ENCODE data around the gene GTF2H4. TPM values are rescaled to one million over a fixed set of nuclear protein-coding genes. Genes with fewer than 3 reads are reported as not detected.

Gene GTF2H4
- total RNA-seq, 1 experiment from 2014 or later: 43.6 TPM

- Mint-ChIP-seq H3K27ac (ENCODE audit: unreplicated experiment) (peak overlapping the region; percentile 92), H3K4me1 (ENCODE audit: low read depth, unreplicated experiment) (peaks cover 14% of the 10 kb centered on the region), H3K27me3 (ENCODE audit: insufficient read depth, unreplicated experiment) (no peaks in the 10 kb centered on the region), H3K4me3 (ENCODE audit: unreplicated experiment) (peak overlapping the region; percentile 87), H3K9me3 (ENCODE audit: unreplicated experiment) (no peaks in the 10 kb centered on the region), H3K36me3 (ENCODE audit: insufficient read depth, unreplicated experiment) (peaks cover 20% of the 10 kb centered on the region)
- intact Hi-C loops (cut with micrococcal nuclease; ENCODE audit: unreplicated experiment): loop anchor here (1.0 to 2.0 kb wide), 6 partner anchors 60 to 172 kb away; no protein-coding TSS in a partner anchor
- peaks cover 11% of the 10 kb centered on the region for H3K4me1 ChIP-seq
- peak overlapping the region; percentile 54 for H3K4me3 ChIP-seq (ENCODE audit: low read depth, low read length)
- ChIA-PET CTCF (interaction anchor here (0.6 to 4.9 kb wide), 16 partner anchors 17 to 277 kb away, joined by 3 to 66 read pairs (median 9); partner anchors contain the start of gene SFTA2), POLR2A (no interaction called here)
- BruUV-seq (replicated peaks): no TSS peak
- H3K9me3 ChIP-seq: no peaks in the 10 kb centered on the region
- H3K27me3 ChIP-seq (replicated peaks; ENCODE audit: control insufficient read depth, insufficient read depth, low read length): no peaks in the 10 kb centered on the region
- no peak for TF ChIP-seq CTCF (IDR thresholded peaks at IDR 0.05; ENCODE audit: insufficient read depth in 1 of 2, low read depth in 1 of 2, low read length in 1 of 2, severe bottlenecking in 1 of 2, unreplicated experiment in 1 of 2)
- DNase-seq: no peak
- peaks cover 2% of the 10 kb centered on the region; the same call in 1 of the 2 replicates for H3K36me3 ChIP-seq (ENCODE audit: control insufficient read depth, insufficient read depth, low read length)
Measured at GRCh38 chr6:30914854-30915590, 7.0 kb downstream of the GTF2H4 start.

- peaks cover 14% of the 10 kb centered on the region for H3K4me1 Mint-ChIP-seq (ENCODE audit: low read depth, unreplicated experiment)
- Histone ChIP-seq H3K4me3 (ENCODE audit: low read depth, low read length) (no peak overlapping the region), H3K27me3 (replicated peaks; ENCODE audit: control insufficient read depth, insufficient read depth, low read length) (no peaks in the 10 kb centered on the region), H3K9me3 (no peaks in the 10 kb centered on the region), H3K36me3 (ENCODE audit: control insufficient read depth, insufficient read depth, low read length) (peaks cover 2% of the 10 kb centered on the region; the same call in 1 of the 2 replicates), H3K4me1 (peaks cover 11% of the 10 kb centered on the region)
- peaks cover 20% of the 10 kb centered on the region for H3K36me3 Mint-ChIP-seq (ENCODE audit: insufficient read depth, unreplicated experiment)
- no peak overlapping the region for H3K27ac Mint-ChIP-seq (ENCODE audit: unreplicated experiment)
- no peaks in the 10 kb centered on the region for H3K9me3 Mint-ChIP-seq (ENCODE audit: unreplicated experiment)
- intact Hi-C loops (cut with micrococcal nuclease; ENCODE audit: unreplicated experiment): loop anchor here (1.0 to 2.0 kb wide), 5 partner anchors 59 to 172 kb away; no protein-coding TSS in a partner anchor
- H3K4me3 Mint-ChIP-seq (ENCODE audit: unreplicated experiment): peak overlapping the region; percentile 87
- peak in 1 of 2 experiments; percentile 61 for DNase-seq
- POLR2A ChIA-PET: no interaction called here
- CTCF ChIA-PET: interaction anchor here (0.6 to 4.9 kb wide), 13 partner anchors 12 to 216 kb away, joined by 3 to 66 read pairs (median 4); no protein-coding TSS in a partner anchor
- no TSS peak for BruUV-seq (replicated peaks)
- peak; percentile 66 to 68 for TF ChIP-seq CTCF (IDR thresholded peaks at IDR 0.05; ENCODE audit: insufficient read depth in 1 of 2, low read depth in 1 of 2, low read length in 1 of 2, severe bottlenecking in 1 of 2, unreplicated experiment in 1 of 2)
- H3K27me3 Mint-ChIP-seq (ENCODE audit: insufficient read depth, unreplicated experiment): no peaks in the 10 kb centered on the region
Measured at GRCh38 chr6:30915591-30915946, 7.6 kb downstream of the GTF2H4 start.

- Mint-ChIP-seq H3K9me3 (ENCODE audit: unreplicated experiment) (no peaks in the 10 kb centered on the region), H3K27ac (ENCODE audit: unreplicated experiment) (no peak overlapping the region), H3K36me3 (ENCODE audit: insufficient read depth, unreplicated experiment) (peaks cover 19% of the 10 kb centered on the region), H3K4me3 (ENCODE audit: unreplicated experiment) (no peak overlapping the region), H3K27me3 (ENCODE audit: insufficient read depth, unreplicated experiment) (no peaks in the 10 kb centered on the region), H3K4me1 (ENCODE audit: low read depth, unreplicated experiment) (peaks cover 14% of the 10 kb centered on the region)
- ChIA-PET POLR2A (no interaction called here), CTCF (interaction anchor here (0.5 to 2.7 kb wide), 3 partner anchors 15 to 163 kb away, joined by 3 to 54 read pairs (median 3); partner anchors contain the start of gene SFTA2)
- no peak for TF ChIP-seq CTCF (IDR thresholded peaks at IDR 0.05; ENCODE audit: insufficient read depth in 1 of 2, low read depth in 1 of 2, low read length in 1 of 2, severe bottlenecking in 1 of 2, unreplicated experiment in 1 of 2)
- H3K9me3 ChIP-seq: no peaks in the 10 kb centered on the region
- peaks cover 2% of the 10 kb centered on the region; the same call in 1 of the 2 replicates for H3K36me3 ChIP-seq (ENCODE audit: control insufficient read depth, insufficient read depth, low read length)
- DNase-seq: no peak
- H3K27me3 ChIP-seq (replicated peaks; ENCODE audit: control insufficient read depth, insufficient read depth, low read length): no peaks in the 10 kb centered on the region
- BruUV-seq (replicated peaks): no TSS peak
- peaks cover 11% of the 10 kb centered on the region for H3K4me1 ChIP-seq
- intact Hi-C loops (cut with micrococcal nuclease; ENCODE audit: unreplicated experiment): no loop called here
- H3K4me3 ChIP-seq (ENCODE audit: low read depth, low read length): no peak overlapping the region
Measured at GRCh38 chr6:30917041-30917440, 9.0 kb downstream of the GTF2H4 start.

All from Caco-2 (cell line).